GM12872 (cell line): ENCODE measurements around the gene MDP1.

ENCODE experiments used
- TF ChIP-seq, protein P1 (sequence below): IDR thresholded peaks from 3 replicates; pipeline ENCODE4 v1.5.1; 2011; ENCODE audit warnings: low read depth, mild to moderate bottlenecking, low read length, moderate library complexity; ENCODE audit not compliant: insufficient read depth

Gene MDP1

DNA sequence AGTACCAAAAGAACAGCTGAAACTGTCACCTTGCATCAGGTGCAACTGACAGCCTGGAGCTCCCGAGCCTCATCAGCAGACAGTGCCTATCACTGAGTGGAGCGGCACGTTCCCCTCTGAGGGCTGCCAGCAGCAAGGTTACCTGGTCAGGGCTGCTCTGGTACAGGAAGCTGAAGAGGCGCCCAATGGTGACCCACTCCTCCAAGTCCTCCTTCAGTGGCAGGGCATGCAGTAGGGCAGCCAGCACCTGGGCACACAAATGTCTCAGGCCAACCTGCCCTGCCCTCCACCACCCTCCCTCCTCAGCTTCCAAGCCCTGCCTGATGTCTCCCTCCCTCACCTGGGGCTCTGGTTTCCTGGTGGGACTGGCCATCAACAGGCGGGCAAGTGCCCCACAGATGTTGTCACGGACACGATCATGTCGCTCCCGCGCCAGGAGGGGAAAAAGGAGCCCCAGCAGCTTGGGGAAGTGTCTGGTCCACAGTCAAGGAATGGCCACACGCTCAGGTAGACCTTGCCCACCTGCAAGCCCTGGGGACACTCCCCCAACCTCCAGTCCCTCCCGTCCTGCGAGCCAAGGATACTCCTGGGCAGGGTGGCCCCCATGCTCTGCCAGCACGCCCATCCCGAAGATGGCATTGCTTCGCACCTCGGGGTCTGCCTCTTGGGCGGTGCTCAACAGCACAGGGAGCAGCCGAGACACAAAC, 34.3 kb downstream of the MDP1 start:
- TF ChIP-seq, protein P1, sequence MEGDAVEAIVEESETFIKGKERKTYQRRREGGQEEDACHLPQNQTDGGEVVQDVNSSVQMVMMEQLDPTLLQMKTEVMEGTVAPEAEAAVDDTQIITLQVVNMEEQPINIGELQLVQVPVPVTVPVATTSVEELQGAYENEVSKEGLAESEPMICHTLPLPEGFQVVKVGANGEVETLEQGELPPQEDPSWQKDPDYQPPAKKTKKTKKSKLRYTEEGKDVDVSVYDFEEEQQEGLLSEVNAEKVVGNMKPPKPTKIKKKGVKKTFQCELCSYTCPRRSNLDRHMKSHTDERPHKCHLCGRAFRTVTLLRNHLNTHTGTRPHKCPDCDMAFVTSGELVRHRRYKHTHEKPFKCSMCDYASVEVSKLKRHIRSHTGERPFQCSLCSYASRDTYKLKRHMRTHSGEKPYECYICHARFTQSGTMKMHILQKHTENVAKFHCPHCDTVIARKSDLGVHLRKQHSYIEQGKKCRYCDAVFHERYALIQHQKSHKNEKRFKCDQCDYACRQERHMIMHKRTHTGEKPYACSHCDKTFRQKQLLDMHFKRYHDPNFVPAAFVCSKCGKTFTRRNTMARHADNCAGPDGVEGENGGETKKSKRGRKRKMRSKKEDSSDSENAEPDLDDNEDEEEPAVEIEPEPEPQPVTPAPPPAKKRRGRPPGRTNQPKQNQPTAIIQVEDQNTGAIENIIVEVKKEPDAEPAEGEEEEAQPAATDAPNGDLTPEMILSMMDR, result no peak

DNA sequence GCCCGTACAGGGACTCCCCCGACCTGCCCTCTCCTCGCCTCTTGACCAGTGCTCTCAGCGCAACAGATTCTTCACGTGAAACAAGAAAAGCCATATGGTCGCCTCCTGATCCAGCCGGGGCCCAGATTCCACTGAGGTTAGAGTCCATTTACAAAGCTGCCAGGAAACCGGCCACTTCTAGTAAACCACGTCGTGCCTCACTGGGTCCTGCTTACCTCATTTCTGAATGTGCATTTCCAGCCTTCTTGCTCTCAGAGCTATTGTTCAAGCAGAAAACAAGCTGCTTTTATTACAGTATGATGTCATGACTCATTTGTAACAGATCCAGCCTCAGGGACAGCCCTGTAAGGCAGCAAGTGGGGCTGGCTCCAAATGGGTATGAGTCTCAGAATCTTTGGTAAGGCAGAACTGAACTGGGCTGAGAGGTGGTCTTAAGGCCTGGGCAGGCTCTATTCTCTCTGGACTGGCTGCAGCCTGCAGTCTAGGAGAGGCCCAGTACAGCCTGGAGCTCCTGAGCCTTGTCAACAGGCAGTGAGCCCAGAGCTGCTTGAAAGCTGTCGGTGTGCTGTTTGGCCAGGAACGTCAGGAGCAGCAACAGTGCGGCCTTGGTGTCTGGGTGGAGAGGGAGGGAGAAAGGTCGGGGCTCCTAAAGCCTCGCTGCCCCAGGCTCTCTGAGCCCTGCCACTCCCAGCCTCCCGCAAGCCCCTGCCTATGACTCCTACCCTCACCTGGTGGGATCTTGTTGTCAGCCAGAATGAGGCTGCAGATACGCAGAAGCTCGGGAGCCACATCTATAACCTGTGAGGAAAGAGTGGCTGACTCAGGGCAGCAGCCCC, 35.7 kb downstream of the MDP1 start:
- TF ChIP-seq, protein P1, result no peak

DNA sequence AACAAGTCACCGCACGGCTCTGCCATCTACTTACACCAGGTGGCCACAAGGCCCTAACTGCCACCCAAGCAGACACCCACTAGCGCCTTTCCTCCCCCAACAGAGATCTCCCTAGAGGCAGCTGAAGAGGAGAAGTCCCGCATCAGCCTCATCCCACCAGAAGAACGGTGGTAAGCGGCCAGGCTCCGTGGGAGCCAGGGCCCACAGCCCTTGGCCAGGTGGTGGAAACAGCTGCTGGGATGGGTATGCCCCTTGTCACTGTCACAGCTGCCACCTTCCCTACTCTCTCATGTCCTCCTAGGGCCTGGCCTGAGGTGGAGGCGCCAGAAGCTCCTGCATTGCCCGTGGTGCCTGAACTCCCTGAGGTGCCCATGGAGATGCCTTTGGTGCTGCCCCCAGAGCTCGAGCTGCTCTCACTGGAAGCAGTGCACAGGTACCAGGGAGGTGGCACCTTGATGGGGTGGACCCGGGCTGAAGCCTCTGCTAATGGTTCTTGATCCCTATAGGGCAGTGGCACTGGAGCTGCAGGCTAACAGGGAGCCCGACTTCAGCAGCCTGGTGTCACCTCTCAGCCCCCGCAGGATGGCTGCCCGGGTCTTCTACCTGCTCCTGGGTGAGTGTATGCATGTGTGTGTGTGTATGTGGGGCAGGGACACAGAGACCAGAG, 36.4 kb downstream of the MDP1 start:
- TF ChIP-seq, protein P1, result no peak

DNA sequence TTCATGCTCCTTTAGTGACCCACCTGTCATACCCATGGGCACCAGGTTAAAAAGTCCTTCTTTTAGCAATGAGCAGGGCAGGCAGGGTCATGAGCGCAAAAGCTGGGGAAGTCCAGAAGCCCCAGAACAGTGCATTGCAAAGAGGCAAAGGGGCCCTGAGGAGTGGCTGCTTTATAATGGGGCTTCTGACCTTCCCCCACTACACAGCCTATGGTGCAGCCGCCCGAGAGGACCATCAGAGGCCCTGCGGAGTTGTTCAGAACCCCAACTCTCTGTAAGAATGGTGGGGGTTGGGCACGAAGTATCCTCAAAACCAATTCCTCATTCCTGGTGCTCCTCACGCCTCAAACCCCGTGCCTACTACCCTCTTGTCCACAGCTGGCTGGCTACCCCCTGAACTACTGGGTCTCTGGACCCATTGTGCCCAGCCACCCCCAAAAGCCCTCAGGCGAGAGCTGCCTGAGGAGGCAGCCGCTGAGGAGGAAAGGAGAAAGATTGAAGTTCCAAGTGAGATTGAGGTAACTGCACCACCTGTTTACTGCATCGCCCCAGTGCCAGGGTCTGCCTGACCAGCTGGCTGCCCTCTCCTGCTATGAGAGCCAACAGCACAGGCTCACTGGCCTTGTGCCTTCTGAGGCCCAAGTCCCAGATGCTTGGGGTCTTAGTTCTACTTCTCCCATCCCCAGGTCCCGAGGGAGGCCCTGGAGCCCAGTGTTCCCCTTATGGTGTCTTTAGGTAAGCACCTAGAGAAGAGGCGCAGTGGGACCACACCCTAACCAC, 37.3 kb downstream of the MDP1 start:
- TF ChIP-seq, protein P1, result no peak

DNA sequence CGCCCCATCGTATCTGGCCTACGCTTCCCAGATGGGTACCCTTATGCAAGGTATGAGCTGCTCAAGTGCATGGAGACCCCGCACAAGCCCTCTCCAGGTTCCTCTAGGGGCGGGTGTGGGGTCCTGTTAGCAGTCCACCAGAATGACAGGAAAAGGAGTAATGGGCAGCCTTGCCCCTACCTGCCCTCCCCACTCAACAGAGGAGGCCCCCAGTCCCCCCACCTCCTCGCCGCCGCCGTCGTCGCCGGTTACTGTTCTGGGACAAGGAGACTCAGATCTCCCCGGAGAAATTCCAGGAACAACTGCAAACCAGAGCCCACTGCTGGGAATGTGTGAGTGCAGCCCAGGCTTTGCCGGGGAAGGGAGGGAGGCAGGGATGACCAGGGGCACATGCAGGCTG, 38.0 kb downstream of the MDP1 start:
- TF ChIP-seq, protein P1, result no peak

DNA sequence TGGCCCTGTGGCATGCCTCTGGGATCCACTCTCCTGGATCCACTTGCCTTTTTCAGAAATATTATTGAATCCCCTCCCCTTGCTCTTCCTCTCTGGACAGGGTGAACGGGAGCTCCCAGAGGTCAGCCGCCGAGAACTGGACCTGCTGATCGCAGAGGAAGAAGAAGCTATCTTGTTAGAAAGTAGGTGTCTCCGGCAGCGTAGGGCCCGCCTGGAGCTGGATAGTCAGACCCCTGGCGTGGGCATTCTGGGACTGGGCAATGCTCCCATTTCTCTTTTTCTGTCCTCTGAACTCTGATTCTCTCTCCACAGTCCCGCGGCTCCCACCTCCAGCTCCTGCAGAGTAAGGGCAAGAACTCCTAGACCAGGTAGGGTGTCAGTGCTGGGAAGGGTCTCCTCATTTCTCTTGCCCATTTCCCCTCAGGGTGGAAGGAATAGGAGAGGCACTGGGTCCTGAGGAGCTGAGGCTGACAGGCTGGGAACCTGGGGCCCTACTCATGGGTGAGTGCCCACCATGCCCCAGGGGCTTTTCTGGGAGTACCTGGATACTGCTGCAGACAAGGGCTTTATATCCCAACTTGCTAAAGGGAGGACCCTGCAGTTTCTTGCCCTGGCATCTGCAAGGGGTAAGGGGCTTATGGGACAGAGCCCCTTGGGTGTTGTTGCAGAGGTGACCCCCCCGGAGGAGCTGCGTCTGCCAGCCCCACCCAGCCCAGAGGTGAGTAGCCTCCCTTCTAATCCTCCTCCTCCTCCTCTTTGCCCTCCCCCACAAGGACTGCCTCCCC, 38.6 kb downstream of the MDP1 start:
- TF ChIP-seq, protein P1, result no peak
